H9 (cell line): ENCODE results near the gene CYP27A1. TPM values are rescaled to one million over a fixed set of nuclear protein-coding genes. Genes with fewer than 3 reads are reported as not detected.
A peak's percentile ranks its signal among the peaks of the same experiment; 100 is the strongest.

Experiments used
- DNase-seq: peaks from one replicate; pipeline ENCODE4 v3.0.0-alpha.2; 2017
- H2AFZ ChIP-seq: one replicate; pipeline ENCODE4 v1.6.1; 2013; ENCODE audit warnings: mild to moderate bottlenecking, low read length, control low read depth, moderate library complexity
- H2AK5ac ChIP-seq: 2 replicates; pipeline ENCODE4 v1.6.1; 2013; ENCODE audit warnings: low read length, control low read depth, mixed read lengths; ENCODE audit not compliant: insufficient read length
- H2BK120ac ChIP-seq: one replicate; pipeline ENCODE4 v1.6.1; 2013; ENCODE audit warnings: low read depth, mild to moderate bottlenecking, low read length, control low read depth, inconsistent platforms; ENCODE audit not compliant: poor library complexity, severe bottlenecking
- H2BK12ac ChIP-seq: 2 replicates; pipeline ENCODE4 v1.6.1; 2013; ENCODE audit warnings: low read length, control low read depth, mixed read lengths, low read depth; ENCODE audit not compliant: insufficient read length
- H2BK15ac ChIP-seq: 2 replicates; pipeline ENCODE4 v1.6.1; 2013; ENCODE audit warnings: low read depth, low read length, control low read depth
- H2BK20ac ChIP-seq: one replicate; pipeline ENCODE4 v1.6.1; 2013; ENCODE audit warnings: low read depth, mild to moderate bottlenecking, low read length, control low read depth, inconsistent platforms; ENCODE audit not compliant: poor library complexity, severe bottlenecking
- H2BK5ac ChIP-seq: 2 replicates; pipeline ENCODE4 v1.6.1; 2013; ENCODE audit warnings: low read length, control low read depth, mixed read lengths; ENCODE audit not compliant: insufficient read length
- H3K14ac ChIP-seq: 2 replicates; pipeline ENCODE4 v1.6.1; 2013; ENCODE audit warnings: low read length, control low read depth; ENCODE audit not compliant: insufficient read depth
- H3K18ac ChIP-seq: 2 replicates; pipeline ENCODE4 v1.6.1; 2013; ENCODE audit warnings: low read depth, mild to moderate bottlenecking, mixed read lengths, low read length, control low read depth; ENCODE audit not compliant: insufficient read length
- H3K23ac ChIP-seq: 2 replicates; pipeline ENCODE4 v1.6.1; 2013; ENCODE audit warnings: low read length, control low read depth, mixed read lengths, low read depth; ENCODE audit not compliant: insufficient read length
- H3K23me2 ChIP-seq: 2 replicates; pipeline ENCODE4 v1.6.1; 2013; ENCODE audit warnings: low read depth, mild to moderate bottlenecking, mixed read lengths, low read length, control low read depth; ENCODE audit not compliant: insufficient read length, poor library complexity, severe bottlenecking
- H3K27ac ChIP-seq: 2 replicates; pipeline ENCODE4 v1.5.1; 2013; ENCODE audit warnings: low read length, control low read depth, mixed read lengths, low read depth; ENCODE audit not compliant: insufficient read length
- H3K27me3 ChIP-seq: 2 replicates; pipeline ENCODE4 v1.6.1; 2013; ENCODE audit warnings: low read length, control low read depth, inconsistent platforms; ENCODE audit not compliant: insufficient read depth
- H3K4ac ChIP-seq: 2 replicates; pipeline ENCODE4 v1.6.1; 2013; ENCODE audit warnings: low read depth, mild to moderate bottlenecking, control low read depth, inconsistent platforms, low read length, moderate library complexity
- H3K4me1 ChIP-seq: 2 replicates; pipeline ENCODE4 v1.6.1; 2013; ENCODE audit warnings: low read length, control low read depth, inconsistent platforms; ENCODE audit not compliant: insufficient read depth
- H3K4me2 ChIP-seq: 2 replicates; pipeline ENCODE4 v1.6.1; 2013; ENCODE audit warnings: low read length, control low read depth, mixed read lengths; ENCODE audit not compliant: insufficient read length, insufficient read depth
- H3K56ac ChIP-seq: 2 replicates; pipeline ENCODE4 v1.6.1; 2013; ENCODE audit warnings: low read depth, mild to moderate bottlenecking, mixed read lengths, low read length, control low read depth; ENCODE audit not compliant: insufficient read length
- H3K79me1 ChIP-seq: 2 replicates; pipeline ENCODE4 v1.6.1; 2013; ENCODE audit warnings: low read depth, mild to moderate bottlenecking, moderate library complexity, low read length, control low read depth, inconsistent platforms; ENCODE audit not compliant: insufficient read depth, poor library complexity, severe bottlenecking
- H3K79me2 ChIP-seq: 2 replicates; pipeline ENCODE4 v1.6.1; 2013; ENCODE audit warnings: low read length, control low read depth, inconsistent platforms; ENCODE audit not compliant: insufficient read depth
- H3K9ac ChIP-seq: 2 replicates; pipeline ENCODE4 v1.6.1; 2013; ENCODE audit warnings: low read length, control low read depth, mixed read lengths; ENCODE audit not compliant: insufficient read length; ENCODE audit errors: extremely low read depth
- H3K9me3 ChIP-seq: one replicate; pipeline ENCODE4 v1.6.1; 2013; ENCODE audit warnings: low read depth, low read length, inconsistent platforms; ENCODE audit not compliant: control insufficient read depth
- H3T11ph ChIP-seq: one replicate; pipeline ENCODE4 v1.6.1; 2013; ENCODE audit warnings: mild to moderate bottlenecking, low read length, control low read depth, inconsistent platforms
- H4K20me1 ChIP-seq: one replicate; pipeline ENCODE4 v1.6.1; 2013; ENCODE audit not compliant: control insufficient read depth, insufficient read length, insufficient read depth
- H4K5ac ChIP-seq: 2 replicates; pipeline ENCODE4 v1.6.1; 2013; ENCODE audit warnings: low read depth, mild to moderate bottlenecking, mixed read lengths, low read length, control low read depth; ENCODE audit not compliant: insufficient read length
- H4K8ac ChIP-seq: replicated peaks from 2 replicates; pipeline ENCODE4 v1.6.1; 2013; ENCODE audit warnings: low read length, control low read depth, mixed read lengths, low read depth; ENCODE audit not compliant: insufficient read length
- H4K91ac ChIP-seq: 2 replicates; pipeline ENCODE4 v1.6.1; 2013; ENCODE audit warnings: low read depth, mild to moderate bottlenecking, moderate library complexity, mixed read lengths, low read length, control low read depth; ENCODE audit not compliant: insufficient read length
- H3K27ac Mint-ChIP-seq, 3 experiments: 2 replicates in 2 of 3; 3 replicates in 1 of 3; pipeline ENCODE4 v1.8.0; 2020 to 2021; ENCODE audit warnings: mixed read lengths in 3 of 3, mild to moderate bottlenecking in 1 of 3, moderate library complexity in 1 of 3
- H3K27me3 Mint-ChIP-seq: 2 replicates; pipeline ENCODE4 v1.8.0; 2021; ENCODE audit warnings: low read depth, mild to moderate bottlenecking, moderate library complexity, mixed read lengths
- H3K36me3 Mint-ChIP-seq, 3 experiments: 2 replicates in 2 of 3; 3 replicates in 1 of 3; pipeline ENCODE4 v1.8.0; 2020 to 2021; ENCODE audit warnings: low read depth in 3 of 3, mixed read lengths in 3 of 3; ENCODE audit not compliant: insufficient read depth in 1 of 3
- H3K4me1 Mint-ChIP-seq, 2 experiments: 2 replicates each; pipeline ENCODE4 v1.8.0; 2020; ENCODE audit warnings: mixed read lengths in 2 of 2
- H3K4me3 Mint-ChIP-seq, 2 experiments: 2 replicates in 1 of 2; 3 replicates in 1 of 2; pipeline ENCODE4 v1.8.0; 2020 to 2021; ENCODE audit warnings: mild to moderate bottlenecking in 2 of 2, mixed read lengths in 2 of 2, moderate library complexity in 1 of 2
- H3K9me3 Mint-ChIP-seq, 2 experiments: 2 replicates in 1 of 2; 3 replicates in 1 of 2; pipeline ENCODE4 v1.8.0; 2020; ENCODE audit warnings: mild to moderate bottlenecking in 2 of 2, mixed read lengths in 2 of 2, moderate library complexity in 1 of 2
- CTCF ChIP-seq: fragments of 200-600 bp; sonication (generic); conservative IDR thresholded peaks from 3 replicates; pipeline ENCODE4 v1.8.0; 2021; ENCODE audit warnings: antibody characterized with exemption, mild to moderate bottlenecking
- WGBS: extraction: QIAGEN DNeasy Blood & Tissue Kit; methylation state at CpG from one replicate; pipeline ENCODE4 v1.1.7; 2013; ENCODE audit warnings: missing lambda C conversion rate, low lambda C conversion rate, mixed read lengths; ENCODE audit not compliant: insufficient read length; ENCODE audit errors: extremely low coverage; 5-methylcytosine and 5-hydroxymethylcytosine counted together
- total RNA-seq: library from RNA; stranded (reverse); gene quantifications from 2 replicates; pipeline ENCODE4 v1.2.1, GENCODE V29; 2021

Gene CYP27A1
- total RNA-seq, 1 experiment from 2014 or later, result 3.1 TPM

DNA sequence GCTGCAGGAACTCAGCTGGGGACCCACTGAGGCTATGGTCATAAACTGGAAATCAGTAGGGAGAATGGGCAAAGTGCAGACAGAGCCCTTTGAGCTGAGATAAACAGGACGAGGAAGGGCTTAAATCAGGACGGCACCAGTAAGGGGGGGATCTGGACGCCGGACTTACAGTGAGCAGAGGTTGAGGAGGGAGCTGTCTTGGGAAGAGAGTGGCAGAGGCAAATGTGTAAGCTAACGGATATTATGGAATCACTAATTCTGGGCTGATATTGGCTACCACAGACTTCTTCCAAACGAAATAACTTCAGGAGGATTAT, 539 bp downstream of the CYP27A1 start:
- H2BK15ac ChIP-seq, result no peak overlapping the region
- H3K14ac ChIP-seq, result no peak overlapping the region; the same call in 1 of the 2 replicates
- no peak overlapping the region for H3K4ac ChIP-seq
- peaks cover 4% of the 10 kb centered on the region; the same call in 1 of the 2 replicates for H3K27me3 ChIP-seq
- no peak for TF ChIP-seq CTCF
- DNase-seq, result no peak
- peak overlapping the region; percentile 40 for H3K9ac ChIP-seq
- peaks cover 14% of the 10 kb centered on the region for H3K23me2 ChIP-seq
- H3K18ac ChIP-seq, result no peak overlapping the region
- Mint-ChIP-seq H3K4me1 (peaks cover 11 to 20% of the 10 kb centered on the region in 2 experiments), H3K36me3 (peaks cover 0 to 5% (median 1%) of the 10 kb centered on the region in 3 experiments; a peak in 2 of 7 replicates), H3K9me3 (0 out of 5 replicates have a peak, but pooled peaks cover 0 to under 1% of the 10 kb centered on the region in 2 experiments), H3K27me3 (peaks cover 52% of the 10 kb centered on the region), H3K27ac (no peak overlapping the region), H3K4me3 (peak overlapping the region; percentile 66 to 86)
- no peak overlapping the region for H2BK20ac ChIP-seq
- no peaks in the 10 kb centered on the region for H3K79me2 ChIP-seq
- H4K91ac ChIP-seq, result no peak overlapping the region
- H4K8ac ChIP-seq, result no peak overlapping the region
- no peaks in the 10 kb centered on the region for H4K20me1 ChIP-seq
- H3K4me1 ChIP-seq, result no peaks in the 10 kb centered on the region
- no peak overlapping the region for H2BK120ac ChIP-seq
- no peak overlapping the region for H4K5ac ChIP-seq
- H2BK12ac ChIP-seq, result no peak overlapping the region
- H2AFZ ChIP-seq, result no peak overlapping the region
- H3K27ac ChIP-seq, result no peak overlapping the region
- no peak overlapping the region for H3T11ph ChIP-seq
- H3K4me2 ChIP-seq, result peak overlapping the region; percentile 82
- H2BK5ac ChIP-seq, result no peak overlapping the region
- H3K23ac ChIP-seq, result no peak overlapping the region
- H3K56ac ChIP-seq, result no peak overlapping the region
- H3K79me1 ChIP-seq, result no peaks in the 10 kb centered on the region
- H2AK5ac ChIP-seq, result no peak overlapping the region
- H3K9me3 ChIP-seq, result no peaks in the 10 kb centered on the region
- WGBS, result no CpG with 5 or more reads among the region's 6 CpGs
